ENCODE results near the gene HDDC2.

The HDDC2 gene

GRCh38 chr6:125253881-125254280 lies 47.9 kb downstream of the HDDC2 start:
- H3K36me3 ChIP-seq (ENCODE audit: control insufficient read depth, insufficient read depth, low read length, severe bottlenecking), result no peaks in the 10 kb centered on the region
- H3K4me3 ChIP-seq (ENCODE audit: low read length), result no peak overlapping the region
- no peak for DNase-seq (ENCODE audit: low read depth)
- no peaks in the 10 kb centered on the region for H3K9me3 ChIP-seq (ENCODE audit: control insufficient read depth, low read length)
- H3K27me3 ChIP-seq (replicated peaks; ENCODE audit: control insufficient read depth, insufficient read depth, low read length), result no peaks in the 10 kb centered on the region
- no peak overlapping the region for H3K9ac ChIP-seq (ENCODE audit: low read length)
- H3K4me1 ChIP-seq (ENCODE audit: control insufficient read depth, insufficient read depth, low read length), result peaks cover 31% of the 10 kb centered on the region

DNA sequence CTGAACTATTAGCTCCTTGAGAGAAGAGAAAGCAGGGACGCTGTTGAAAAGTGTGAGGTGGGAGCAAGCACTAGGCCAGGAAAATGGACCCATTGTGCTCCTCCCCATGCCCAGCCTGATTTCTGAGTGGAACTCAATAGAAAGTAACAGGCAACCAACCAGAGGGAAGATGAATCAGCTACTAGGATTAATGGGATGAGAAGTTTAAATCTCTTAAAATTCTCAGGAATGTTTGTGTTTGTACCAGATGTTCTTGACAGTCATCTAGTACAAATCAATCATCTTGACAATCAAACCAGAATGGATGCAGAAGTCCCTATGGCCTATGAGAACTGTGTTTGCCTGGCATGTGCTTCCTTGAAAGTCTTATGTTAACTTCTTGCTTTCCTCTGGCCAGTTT lies 48.9 kb downstream of the HDDC2 start:
- H3K27me3 ChIP-seq (replicated peaks; ENCODE audit: control insufficient read depth, insufficient read depth, low read length), result no peaks in the 10 kb centered on the region
- no peak overlapping the region for H3K4me3 ChIP-seq (ENCODE audit: low read length)
- DNase-seq (ENCODE audit: low read depth), result no peak
- no peak overlapping the region for H3K9ac ChIP-seq (ENCODE audit: low read length)
- H3K36me3 ChIP-seq (ENCODE audit: control insufficient read depth, insufficient read depth, low read length, severe bottlenecking), result no peaks in the 10 kb centered on the region
- peaks cover 31% of the 10 kb centered on the region for H3K4me1 ChIP-seq (ENCODE audit: control insufficient read depth, insufficient read depth, low read length)
- no peaks in the 10 kb centered on the region for H3K9me3 ChIP-seq (ENCODE audit: control insufficient read depth, low read length)

- H3K27me3 ChIP-seq (replicated peaks; ENCODE audit: control insufficient read depth, insufficient read depth, low read length), result no peaks in the 10 kb centered on the region
- H3K9ac ChIP-seq (ENCODE audit: low read length), result peak overlapping the region; percentile 25
- H3K36me3 ChIP-seq (ENCODE audit: control insufficient read depth, insufficient read depth, low read length, severe bottlenecking), result no peaks in the 10 kb centered on the region
- H3K4me1 ChIP-seq (ENCODE audit: control insufficient read depth, insufficient read depth, low read length), result peaks cover 36% of the 10 kb centered on the region
- DNase-seq (ENCODE audit: low read depth), result peak; percentile 24
- H3K4me3 ChIP-seq (ENCODE audit: low read length), result no peak overlapping the region
- H3K9me3 ChIP-seq (ENCODE audit: control insufficient read depth, low read length), result no peaks in the 10 kb centered on the region
Observed at GRCh38 chr6:125251516-125252220, 50.1 kb downstream of the HDDC2 start.

- Histone ChIP-seq H3K9me3 (ENCODE audit: control insufficient read depth, low read length) (no peaks in the 10 kb centered on the region), H3K9ac (ENCODE audit: low read length) (no peak overlapping the region), H3K27me3 (replicated peaks; ENCODE audit: control insufficient read depth, insufficient read depth, low read length) (no peaks in the 10 kb centered on the region), H3K4me3 (ENCODE audit: low read length) (no peak overlapping the region), H3K36me3 (ENCODE audit: control insufficient read depth, insufficient read depth, low read length, severe bottlenecking) (no peaks in the 10 kb centered on the region), H3K4me1 (ENCODE audit: control insufficient read depth, insufficient read depth, low read length) (peaks cover 43% of the 10 kb centered on the region)
- DNase-seq (ENCODE audit: low read depth), result no peak
Observed at GRCh38 chr6:125250511-125250910, 51.3 kb downstream of the HDDC2 start.

GRCh38 chr6:125248136-125248535 lies 53.6 kb downstream of the HDDC2 start:
- no peak overlapping the region for H3K9ac ChIP-seq (ENCODE audit: low read length)
- no peaks in the 10 kb centered on the region for H3K27me3 ChIP-seq (replicated peaks; ENCODE audit: control insufficient read depth, insufficient read depth, low read length)
- H3K4me3 ChIP-seq (ENCODE audit: low read length), result no peak overlapping the region
- H3K9me3 ChIP-seq (ENCODE audit: control insufficient read depth, low read length), result peaks cover 4% of the 10 kb centered on the region
- H3K4me1 ChIP-seq (ENCODE audit: control insufficient read depth, insufficient read depth, low read length), result peaks cover 32% of the 10 kb centered on the region
- H3K36me3 ChIP-seq (ENCODE audit: control insufficient read depth, insufficient read depth, low read length, severe bottlenecking), result no peaks in the 10 kb centered on the region
- DNase-seq (ENCODE audit: low read depth), result no peak

DNA sequence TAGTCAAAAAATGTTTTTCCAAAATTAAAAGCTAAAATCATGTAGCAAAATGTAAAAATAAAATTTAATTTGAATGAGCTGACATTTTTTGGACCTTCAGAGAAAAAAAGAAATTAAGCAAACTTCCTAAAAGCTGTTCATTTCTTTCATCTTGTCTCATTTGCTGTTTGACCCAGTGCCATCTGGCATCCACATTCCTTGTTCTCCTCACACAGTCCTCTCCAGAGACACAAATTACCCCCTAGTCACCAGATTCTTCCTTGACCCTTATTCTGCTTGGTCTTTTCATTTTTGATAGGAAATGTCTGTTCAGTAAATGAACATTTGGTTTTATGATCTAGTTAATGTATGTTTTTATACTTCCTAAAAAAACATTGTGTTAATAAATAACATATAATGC lies 55.2 kb downstream of the HDDC2 start:
- H3K4me1 ChIP-seq (ENCODE audit: control insufficient read depth, insufficient read depth, low read length), result peaks cover 18% of the 10 kb centered on the region
- H3K9ac ChIP-seq (ENCODE audit: low read length), result no peak overlapping the region
- no peak for DNase-seq (ENCODE audit: low read depth)
- peaks cover 20% of the 10 kb centered on the region for H3K9me3 ChIP-seq (ENCODE audit: control insufficient read depth, low read length)
- H3K27me3 ChIP-seq (replicated peaks; ENCODE audit: control insufficient read depth, insufficient read depth, low read length), result no peaks in the 10 kb centered on the region
- no peaks in the 10 kb centered on the region for H3K36me3 ChIP-seq (ENCODE audit: control insufficient read depth, insufficient read depth, low read length, severe bottlenecking)
- no peak overlapping the region for H3K4me3 ChIP-seq (ENCODE audit: low read length)

- H3K36me3 ChIP-seq (ENCODE audit: control insufficient read depth, insufficient read depth, low read length, severe bottlenecking), result no peaks in the 10 kb centered on the region
- peaks cover 27% of the 10 kb centered on the region for H3K9me3 ChIP-seq (ENCODE audit: control insufficient read depth, low read length)
- peaks cover 12% of the 10 kb centered on the region for H3K4me1 ChIP-seq (ENCODE audit: control insufficient read depth, insufficient read depth, low read length)
- no peak overlapping the region for H3K4me3 ChIP-seq (ENCODE audit: low read length)
- no peak overlapping the region for H3K9ac ChIP-seq (ENCODE audit: low read length)
- DNase-seq (ENCODE audit: low read depth), result no peak
- H3K27me3 ChIP-seq (replicated peaks; ENCODE audit: control insufficient read depth, insufficient read depth, low read length), result no peaks in the 10 kb centered on the region
Observed at GRCh38 chr6:125245523-125246264, 56.1 kb downstream of the HDDC2 start.

DNA sequence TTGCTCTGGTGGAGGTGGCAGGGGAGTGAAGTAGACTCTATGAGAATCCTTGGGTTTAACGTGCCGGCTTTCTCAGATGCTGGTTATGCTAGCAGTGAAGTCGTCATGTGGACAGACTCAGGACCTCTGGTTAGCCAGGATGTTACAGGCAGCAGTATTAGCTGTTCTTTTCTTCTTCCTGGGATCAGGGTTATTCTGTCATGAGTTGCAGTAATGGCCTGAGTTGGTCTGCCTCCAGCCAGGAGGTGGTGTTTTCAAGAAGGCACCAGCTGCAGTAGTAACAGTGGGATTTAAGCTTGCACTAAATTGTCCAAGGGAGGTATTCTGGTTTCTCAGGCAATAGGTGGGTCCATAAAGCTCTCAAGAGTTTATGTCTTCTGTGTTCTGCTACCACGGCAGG lies 56.7 kb downstream of the HDDC2 start:
- peaks cover 12% of the 10 kb centered on the region for H3K4me1 ChIP-seq (ENCODE audit: control insufficient read depth, insufficient read depth, low read length)
- H3K36me3 ChIP-seq (ENCODE audit: control insufficient read depth, insufficient read depth, low read length, severe bottlenecking), result no peaks in the 10 kb centered on the region
- no peak overlapping the region for H3K4me3 ChIP-seq (ENCODE audit: low read length)
- no peak overlapping the region for H3K9ac ChIP-seq (ENCODE audit: low read length)
- H3K27me3 ChIP-seq (replicated peaks; ENCODE audit: control insufficient read depth, insufficient read depth, low read length), result no peaks in the 10 kb centered on the region
- DNase-seq (ENCODE audit: low read depth), result no peak
- H3K9me3 ChIP-seq (ENCODE audit: control insufficient read depth, low read length), result peaks cover 33% of the 10 kb centered on the region

- Histone ChIP-seq H3K4me3 (ENCODE audit: low read length) (no peak overlapping the region), H3K4me1 (ENCODE audit: control insufficient read depth, insufficient read depth, low read length) (peaks cover 20% of the 10 kb centered on the region), H3K36me3 (ENCODE audit: control insufficient read depth, insufficient read depth, low read length, severe bottlenecking) (no peaks in the 10 kb centered on the region), H3K9me3 (ENCODE audit: control insufficient read depth, low read length) (peaks cover 27% of the 10 kb centered on the region), H3K27me3 (replicated peaks; ENCODE audit: control insufficient read depth, insufficient read depth, low read length) (no peaks in the 10 kb centered on the region), H3K9ac (ENCODE audit: low read length) (no peak overlapping the region)
- no peak for DNase-seq (ENCODE audit: low read depth)
Observed at GRCh38 chr6:125237764-125238163, 64.0 kb downstream of the HDDC2 start.

DNA sequence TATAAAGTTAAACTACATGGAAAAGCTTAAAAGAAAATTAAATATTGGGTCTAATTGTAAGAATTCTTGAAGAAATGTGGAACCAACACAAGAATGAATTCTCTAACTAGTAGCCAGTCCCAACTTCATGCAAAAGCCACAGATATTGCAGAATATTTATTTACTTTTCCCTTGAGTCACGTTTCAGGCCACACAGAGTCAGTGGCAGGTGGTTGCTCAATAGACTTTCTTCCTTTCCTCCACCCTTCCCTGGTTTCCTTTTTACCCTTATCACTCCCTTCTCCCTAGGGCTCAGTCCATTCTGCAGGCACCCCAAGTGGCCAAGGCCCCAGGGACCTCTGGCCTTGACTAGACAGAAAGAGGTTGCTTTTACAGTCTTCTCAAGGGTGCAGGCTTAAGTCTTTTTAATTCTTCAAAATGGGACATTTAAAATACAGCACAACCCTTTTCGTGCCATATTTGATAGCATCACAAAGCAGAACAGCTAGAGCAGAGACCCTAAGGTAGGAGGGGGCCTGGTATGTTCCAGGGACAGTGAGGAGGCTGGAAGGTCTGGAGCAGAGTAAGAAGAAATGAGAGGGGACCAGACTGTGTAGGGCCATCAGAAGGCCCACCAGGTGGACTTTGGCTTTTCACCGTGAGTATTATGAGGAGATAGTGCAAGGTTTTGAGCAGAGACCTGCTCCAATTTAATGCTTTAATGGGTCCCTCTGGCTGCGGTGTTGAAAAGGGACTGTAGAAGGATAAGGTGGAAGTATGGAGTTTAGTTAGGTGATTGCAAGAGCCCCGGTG lies 65.0 kb downstream of the HDDC2 start:
- DNase-seq (ENCODE audit: low read depth), result peak; percentile 79
- peaks cover 17% of the 10 kb centered on the region for H3K9me3 ChIP-seq (ENCODE audit: control insufficient read depth, low read length)
- H3K4me3 ChIP-seq (ENCODE audit: low read length), result no peak overlapping the region
- H3K27me3 ChIP-seq (replicated peaks; ENCODE audit: control insufficient read depth, insufficient read depth, low read length), result no peaks in the 10 kb centered on the region
- no peak overlapping the region for H3K9ac ChIP-seq (ENCODE audit: low read length)
- peaks cover 31% of the 10 kb centered on the region for H3K4me1 ChIP-seq (ENCODE audit: control insufficient read depth, insufficient read depth, low read length)
- no peaks in the 10 kb centered on the region for H3K36me3 ChIP-seq (ENCODE audit: control insufficient read depth, insufficient read depth, low read length, severe bottlenecking)

GRCh38 chr6:125233202-125233601 lies 68.6 kb downstream of the HDDC2 start:
- DNase-seq (ENCODE audit: low read depth), result no peak
- H3K27me3 ChIP-seq (replicated peaks; ENCODE audit: control insufficient read depth, insufficient read depth, low read length), result no peaks in the 10 kb centered on the region
- H3K9ac ChIP-seq (ENCODE audit: low read length), result peak overlapping the region; percentile 47
- no peaks in the 10 kb centered on the region for H3K36me3 ChIP-seq (ENCODE audit: control insufficient read depth, insufficient read depth, low read length, severe bottlenecking)
- peaks cover 43% of the 10 kb centered on the region for H3K4me1 ChIP-seq (ENCODE audit: control insufficient read depth, insufficient read depth, low read length)
- H3K4me3 ChIP-seq (ENCODE audit: low read length), result no peak overlapping the region
- H3K9me3 ChIP-seq (ENCODE audit: control insufficient read depth, low read length), result no peaks in the 10 kb centered on the region
